Kidney capillary endothelial cell (primary cell): ENCODE measurements around the gene ATXN7L3.
A peak's percentile ranks its signal among the peaks of the same experiment; 100 is the strongest.

ENCODE experiments used
- DNase-seq: peaks from one replicate; pipeline ENCODE4 v3.0.0-alpha.2; 2018; ENCODE audit warnings: low spot score

The ATXN7L3 gene

GRCh38 chr17:44200478-44201155 is 933 bp upstream of the ATXN7L3 start:
- DNase-seq: no peak

- DNase-seq: no peak
Measured at GRCh38 chr17:44198721-44199552, 747 bp downstream of the ATXN7L3 start.

- no peak for DNase-seq
Measured at GRCh38 chr17:44197980-44198720, 1.5 kb downstream of the ATXN7L3 start.

- DNase-seq: no peak
Measured at GRCh38 chr17:44197107-44197506, 2.6 kb downstream of the ATXN7L3 start.

- DNase-seq: no peak
Measured at GRCh38 chr17:44193326-44194084, 6.2 kb downstream of the ATXN7L3 start.

GRCh38 chr17:44192750-44193149 is 6.9 kb downstream of the ATXN7L3 start:
- no peak for DNase-seq

- no peak for DNase-seq
Measured at GRCh38 chr17:44191941-44192496, 7.7 kb downstream of the ATXN7L3 start.

- no peak for DNase-seq
Measured at GRCh38 chr17:44191369-44191768, 8.3 kb downstream of the ATXN7L3 start.

- DNase-seq: no peak
Measured at GRCh38 chr17:44190481-44190880, 9.2 kb downstream of the ATXN7L3 start.

- no peak for DNase-seq
Measured at GRCh38 chr17:44188576-44189403, 10.9 kb downstream of the ATXN7L3 start.

- no peak for DNase-seq
Measured at GRCh38 chr17:44187131-44187899, 12.4 kb downstream of the ATXN7L3 start.

- DNase-seq: peak; percentile 100
Measured at GRCh38 chr17:44186307-44187130, 13.2 kb downstream of the ATXN7L3 start, which contains the start of gene TMUB2. TMUB2 (plus strand) TSS chr17:44186972; CDS start chr17:44187709, 737 bp downstream.

- no peak for DNase-seq
Measured at GRCh38 chr17:44184212-44184810, 15.4 kb downstream of the ATXN7L3 start.

GRCh38 chr17:44183024-44183423 is 16.7 kb downstream of the ATXN7L3 start:
- DNase-seq: no peak

GRCh38 chr17:44178133-44178532 is 21.6 kb downstream of the ATXN7L3 start:
- DNase-seq: no peak

- no peak for DNase-seq
Measured at GRCh38 chr17:44177640-44178039, 22.0 kb downstream of the ATXN7L3 start.

- DNase-seq: no peak
Measured at GRCh38 chr17:44176671-44177501, 22.8 kb downstream of the ATXN7L3 start.

GRCh38 chr17:44176257-44176656 is 23.4 kb downstream of the ATXN7L3 start:
- DNase-seq: no peak
